GM12872 (cell line): ENCODE measurements around the gene KBTBD4.

ENCODE experiments used
- TF ChIP-seq, protein P1 (sequence below): IDR thresholded peaks from 3 replicates; pipeline ENCODE4 v1.5.1; 2011; ENCODE audit warnings: low read depth, mild to moderate bottlenecking, low read length, moderate library complexity; ENCODE audit not compliant: insufficient read depth

The KBTBD4 gene

DNA sequence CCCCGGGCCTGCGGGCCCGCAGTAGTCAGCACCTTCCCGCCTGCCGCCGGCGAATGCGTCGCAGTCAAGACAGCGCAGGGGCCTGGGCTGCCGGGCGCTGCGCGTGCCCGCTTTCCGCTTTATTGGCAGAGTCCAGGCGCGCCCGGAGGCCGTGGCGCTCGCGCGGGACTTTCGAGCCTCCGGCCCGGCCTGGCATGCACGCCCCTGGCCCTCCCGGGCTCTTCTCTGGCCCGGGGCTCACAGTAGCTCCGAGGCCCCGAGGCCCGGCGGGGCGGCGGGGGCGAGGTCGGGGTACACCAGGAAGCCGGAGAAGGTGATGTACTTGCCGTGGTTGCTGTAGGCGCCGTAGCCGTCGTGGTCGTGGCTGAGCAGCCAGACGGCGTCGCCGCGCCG is 10.8 kb upstream of the KBTBD4 start:
- TF ChIP-seq, protein P1, sequence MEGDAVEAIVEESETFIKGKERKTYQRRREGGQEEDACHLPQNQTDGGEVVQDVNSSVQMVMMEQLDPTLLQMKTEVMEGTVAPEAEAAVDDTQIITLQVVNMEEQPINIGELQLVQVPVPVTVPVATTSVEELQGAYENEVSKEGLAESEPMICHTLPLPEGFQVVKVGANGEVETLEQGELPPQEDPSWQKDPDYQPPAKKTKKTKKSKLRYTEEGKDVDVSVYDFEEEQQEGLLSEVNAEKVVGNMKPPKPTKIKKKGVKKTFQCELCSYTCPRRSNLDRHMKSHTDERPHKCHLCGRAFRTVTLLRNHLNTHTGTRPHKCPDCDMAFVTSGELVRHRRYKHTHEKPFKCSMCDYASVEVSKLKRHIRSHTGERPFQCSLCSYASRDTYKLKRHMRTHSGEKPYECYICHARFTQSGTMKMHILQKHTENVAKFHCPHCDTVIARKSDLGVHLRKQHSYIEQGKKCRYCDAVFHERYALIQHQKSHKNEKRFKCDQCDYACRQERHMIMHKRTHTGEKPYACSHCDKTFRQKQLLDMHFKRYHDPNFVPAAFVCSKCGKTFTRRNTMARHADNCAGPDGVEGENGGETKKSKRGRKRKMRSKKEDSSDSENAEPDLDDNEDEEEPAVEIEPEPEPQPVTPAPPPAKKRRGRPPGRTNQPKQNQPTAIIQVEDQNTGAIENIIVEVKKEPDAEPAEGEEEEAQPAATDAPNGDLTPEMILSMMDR = no peak

DNA sequence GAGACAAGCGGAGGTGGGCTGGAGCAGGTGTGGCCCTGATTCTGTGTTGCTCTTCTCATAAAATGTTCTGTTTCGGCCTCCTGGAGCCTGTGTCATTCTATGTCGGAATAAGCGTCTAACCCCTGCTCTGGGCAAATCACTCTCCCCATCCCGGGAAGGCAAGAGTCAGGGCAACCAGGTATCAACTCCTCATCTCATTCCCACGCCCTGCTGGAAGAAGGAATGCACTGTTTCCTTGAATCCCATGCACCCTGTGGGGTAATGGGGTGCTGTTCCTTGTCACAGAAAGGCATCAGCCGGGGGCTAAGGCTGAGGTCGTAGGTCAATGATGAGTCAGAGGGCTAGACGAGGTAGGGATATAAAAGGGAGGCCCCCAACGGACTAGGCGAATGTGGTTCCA is 10.3 kb upstream of the KBTBD4 start:
- TF ChIP-seq, protein P1 = no peak

DNA sequence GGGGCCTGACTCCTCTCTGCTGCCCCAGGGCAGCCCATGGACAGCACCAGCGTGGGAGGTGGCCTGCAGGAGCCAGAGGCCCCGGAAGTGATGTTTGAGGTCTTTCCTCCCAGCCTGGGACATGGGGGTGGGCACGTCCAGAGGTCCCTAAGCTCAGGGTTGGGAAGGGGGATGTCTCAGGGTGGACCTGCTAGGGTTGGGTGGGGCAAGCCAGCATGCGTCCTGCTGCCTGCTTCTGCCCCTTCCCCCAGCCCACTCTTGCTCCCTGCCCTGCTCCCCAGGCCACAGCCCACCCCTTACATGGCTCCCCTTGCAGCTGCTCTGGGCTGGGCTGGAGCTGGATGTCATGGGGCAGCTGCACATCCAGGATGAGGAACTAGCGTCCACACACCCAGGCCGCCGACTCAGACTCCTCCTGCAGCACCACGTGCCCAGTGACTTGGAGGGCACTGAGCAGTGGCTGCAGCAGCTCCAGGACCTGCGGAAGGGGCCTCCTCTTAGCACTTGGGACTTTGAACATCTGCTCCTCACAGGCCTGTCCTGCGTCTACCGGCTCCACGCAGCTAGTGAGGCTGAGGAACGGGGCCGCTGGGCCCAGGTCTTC is 9.1 kb upstream of the KBTBD4 start:
- TF ChIP-seq, protein P1 = no peak

DNA sequence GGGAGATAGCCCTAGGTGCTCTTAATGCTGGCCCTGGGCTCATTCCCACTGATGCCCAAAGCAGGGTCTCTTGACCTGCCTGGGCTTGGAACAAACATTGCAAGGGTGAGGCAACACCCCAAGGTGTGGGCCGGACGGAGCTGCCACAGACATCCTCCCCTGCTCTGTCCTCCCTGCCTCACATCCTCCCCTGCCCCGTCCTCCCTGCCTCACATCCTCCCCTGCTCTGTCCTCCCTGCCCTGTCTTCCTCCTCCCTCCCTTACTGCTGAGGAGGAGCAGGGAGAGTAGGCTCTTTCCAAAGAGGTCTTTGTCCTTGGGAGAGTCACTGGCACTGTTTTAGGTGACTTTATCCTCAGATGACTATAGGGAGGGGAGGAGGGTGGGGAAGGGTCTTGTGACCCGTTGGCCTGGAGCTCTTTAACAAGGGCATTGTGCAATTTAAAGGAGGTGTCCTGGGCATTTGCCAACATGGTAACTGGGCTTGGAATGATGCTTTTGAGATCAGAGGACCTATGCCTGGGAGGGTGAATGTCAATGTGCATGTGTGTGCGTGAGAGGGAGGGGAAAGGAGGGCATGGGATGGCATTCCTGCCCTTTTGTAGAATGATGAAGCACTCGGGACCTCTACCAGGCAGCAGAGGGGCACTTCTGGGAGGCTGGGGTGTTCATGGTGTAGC is 8.4 kb upstream of the KBTBD4 start:
- TF ChIP-seq, protein P1 = no peak

DNA sequence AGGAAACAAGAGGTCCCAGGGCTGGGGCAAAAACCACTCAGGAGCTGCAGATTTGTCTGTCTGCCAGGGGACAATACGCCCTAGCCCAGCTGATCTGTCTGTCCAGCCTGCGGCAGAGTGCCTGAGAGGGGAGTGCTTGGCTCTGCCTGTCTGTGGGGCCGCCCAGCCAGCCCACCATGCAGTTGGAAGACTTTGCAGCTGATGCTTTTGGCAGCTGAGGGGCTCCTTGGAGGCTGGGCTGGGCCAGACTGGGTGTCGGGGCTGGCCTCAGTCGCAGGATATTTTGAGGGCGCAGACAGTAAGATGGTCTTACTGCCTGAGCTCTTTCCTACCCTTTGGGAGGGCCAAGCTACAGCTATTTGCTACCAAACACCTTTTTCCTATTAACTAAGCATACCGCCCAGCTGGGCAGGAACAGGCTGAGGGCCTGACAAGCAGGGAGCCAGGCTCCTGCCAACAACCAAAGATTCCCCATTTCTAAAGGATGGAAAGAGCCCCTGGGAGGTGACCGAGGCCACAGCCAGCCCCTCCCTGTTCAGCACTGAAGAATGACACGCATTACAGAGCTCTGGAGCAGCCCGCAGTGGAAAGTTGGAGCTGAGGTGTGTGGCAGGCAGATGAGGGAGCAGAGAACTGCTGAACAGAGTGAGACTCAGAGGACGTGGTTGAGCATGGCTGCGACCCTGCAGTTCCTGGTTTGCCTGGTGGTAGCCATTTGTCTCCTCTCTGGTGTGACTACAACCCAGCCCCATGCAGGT is 7.5 kb upstream of the KBTBD4 start, which contains the start of gene FAM180B:
Gene FAM180B (plus strand): TSS at position 581 of the 758 bp plus-strand sequence. CDS start 91 bp downstream, at position 672.
- TF ChIP-seq, protein P1 = no peak

DNA sequence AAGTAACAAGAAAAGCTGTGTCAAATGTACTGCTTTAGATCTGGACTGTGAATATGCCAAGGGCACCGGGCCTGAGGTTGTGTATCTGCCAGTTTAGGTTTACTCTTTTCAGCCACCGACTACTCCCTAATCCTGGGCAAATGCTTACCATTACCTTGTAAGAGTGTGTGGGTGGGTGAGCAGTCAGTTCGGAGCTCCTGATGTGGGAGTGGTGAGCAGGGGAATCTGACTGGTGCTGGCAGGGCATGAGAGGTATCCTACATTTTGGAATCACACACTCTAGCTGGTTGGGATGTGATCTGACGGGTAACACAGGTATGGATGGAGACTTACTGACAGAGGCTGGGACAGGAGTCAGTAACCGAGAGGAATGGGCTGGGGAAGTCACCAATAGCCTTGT is 5.1 kb upstream of the KBTBD4 start:
- TF ChIP-seq, protein P1 = no peak

DNA sequence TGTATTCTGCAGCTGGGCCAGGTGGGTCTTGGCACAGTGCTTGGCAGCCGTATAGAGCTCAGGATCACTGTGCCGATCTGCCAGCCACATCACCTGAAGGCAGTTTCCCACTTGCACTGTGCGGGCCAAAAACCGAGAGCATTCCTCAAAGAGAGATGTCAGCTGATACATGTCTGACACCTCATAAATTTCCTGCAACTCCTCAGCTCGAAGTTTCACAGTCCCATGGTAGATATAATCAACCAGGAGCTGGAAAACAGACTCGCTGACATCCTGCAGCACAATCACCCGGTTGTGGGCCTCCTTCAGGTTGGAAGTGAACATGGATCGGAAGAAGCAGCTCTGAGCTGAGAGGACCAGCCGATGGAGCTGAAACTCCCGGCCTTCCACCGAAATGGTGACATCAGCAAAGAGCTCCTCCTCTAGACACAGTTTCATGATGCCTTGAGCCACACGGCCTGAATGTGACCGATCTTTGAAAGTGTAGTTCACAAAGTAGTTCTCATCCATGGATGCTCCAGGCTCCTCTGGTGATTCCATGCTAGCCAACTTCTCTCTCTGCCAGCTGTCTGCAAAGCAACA is 1.2 kb downstream of the KBTBD4 start:
- TF ChIP-seq, protein P1 = no peak
